Measurements from ENCODE around the gene DIRAS1. TPM values are rescaled to one million over a fixed set of nuclear protein-coding genes. Genes with fewer than 3 reads are reported as not detected.

The DIRAS1 gene
- total and polyA plus RNA-seq, 2 of the 8 experiments (the other 6 are each of a cell fraction or from before 2014, with no cell fraction given), result 20.2 to 22.3 TPM

- no peak for TF ChIP-seq SP4 (IDR thresholded peaks at IDR 0.05; ENCODE audit: low read length)
- TF ChIP-seq GABPA (IDR thresholded peaks at IDR 0.05; ENCODE audit: borderline replicate concordance, insufficient read depth, low read length), result no peak
- TF ChIP-seq, protein P1, sequence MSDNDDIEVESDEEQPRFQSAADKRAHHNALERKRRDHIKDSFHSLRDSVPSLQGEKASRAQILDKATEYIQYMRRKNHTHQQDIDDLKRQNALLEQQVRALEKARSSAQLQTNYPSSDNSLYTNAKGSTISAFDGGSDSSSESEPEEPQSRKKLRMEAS (IDR thresholded peaks at IDR 0.05), result no peak
- no peak for TF ChIP-seq SP1 (IDR thresholded peaks at IDR 0.05; ENCODE audit: low read depth, low read length)
- Histone ChIP-seq H2BK15ac (ENCODE audit: low read length) (no peak overlapping the region), H3K9ac (replicated peaks in 1 of 4; ENCODE audit: extremely low read depth in 1 of 4, low read depth in 3 of 4, low read length in 3 of 4) (no peak overlapping the region), H4K20me1 (replicated peaks in 1 of 2; ENCODE audit: control insufficient read depth in 1 of 2, insufficient read depth in 2 of 2, low read length in 2 of 2) (peaks cover 4 to 27% of the 10 kb centered on the region in 2 experiments), H3K18ac (ENCODE audit: extremely low read depth, low read length) (no peak overlapping the region), H3K79me2 (ENCODE audit: control insufficient read depth in 1 of 2, insufficient read depth in 2 of 2, low read length in 2 of 2) (peaks cover 0 to 2% of the 10 kb centered on the region in 2 experiments; a peak in 1 of 4 replicates), H3K23me2 (ENCODE audit: low read depth, low read length) (0 out of 2 replicates have a peak, but pooled peaks cover 5% of the 10 kb centered on the region), H3K14ac (ENCODE audit: insufficient read length) (no peak overlapping the region), H2BK20ac (ENCODE audit: low read length) (no peak overlapping the region), H3K36me3 (ENCODE audit: control insufficient read depth in 2 of 4, insufficient read depth in 4 of 4, low read length in 3 of 4) (peaks cover 3 to 30% (median 8%) of the 10 kb centered on the region in 4 experiments; a peak in 6 of 8 replicates), H3K4me3 (ENCODE audit: extremely low read depth in 1 of 4, insufficient read depth in 2 of 4, low read depth in 3 of 4, low read length in 4 of 4) (no peak overlapping the region), H2BK5ac (ENCODE audit: low read depth, low read length) (no peak overlapping the region), H3K9me3 (ENCODE audit: insufficient read depth in 2 of 2, low read depth in 1 of 2, low read length in 1 of 2) (no peaks in the 10 kb centered on the region), H3K4me2 (ENCODE audit: insufficient read depth in 1 of 2, low read depth in 2 of 2, low read length in 2 of 2) (no peak overlapping the region), H2AFZ (ENCODE audit: low read length) (no peak overlapping the region), H3K56ac (replicated peaks; ENCODE audit: insufficient read length, low read depth, low read length) (no peak overlapping the region), H3K27ac (ENCODE audit: low read depth, low read length) (no peak overlapping the region), H3K4ac (replicated peaks; ENCODE audit: insufficient read length, low read depth, low read length) (no peak overlapping the region), H3K27me3 (replicated peaks in 1 of 4; ENCODE audit: control insufficient read depth in 3 of 4, extremely low read depth in 1 of 4, insufficient read depth in 3 of 4, low read length in 3 of 4) (no peaks in the 10 kb centered on the region), H3K79me1 (ENCODE audit: low read depth, low read length) (no peaks in the 10 kb centered on the region), H2BK12ac (ENCODE audit: low read depth, low read length) (no peak overlapping the region), H3K4me1 (replicated peaks in 1 of 4; ENCODE audit: control insufficient read depth in 3 of 4, insufficient read depth in 4 of 4, low read length in 3 of 4) (no peaks in the 10 kb centered on the region), H4K8ac (ENCODE audit: extremely low read depth, insufficient read depth, low read length) (no peak overlapping the region; the same call in 1 of the 2 replicates), H2BK120ac (replicated peaks; ENCODE audit: low read depth, low read length) (no peak overlapping the region), H2AK5ac (ENCODE audit: low read depth, low read length) (no peak overlapping the region), H4K91ac (replicated peaks; ENCODE audit: insufficient read length, low read length) (no peak overlapping the region), H4K5ac (ENCODE audit: insufficient read length, low read depth, low read length) (no peak overlapping the region), H3K23ac (ENCODE audit: insufficient read length) (no peak overlapping the region)
- FAIRE-seq (no peak), DNase-seq (ENCODE audit: low read depth in 1 of 2, low spot score in 2 of 2) (no peak)
- ChIA-PET CTCF (ENCODE audit: partially characterized antibody) (interaction anchor here (0.5 to 4.3 kb wide), 3 partner anchors 12 to 152 kb away, joined by 3 to 16 read pairs (median 4); no protein-coding TSS in a partner anchor), POLR2A (ENCODE audit: partially characterized antibody) (interaction anchor here (0.5 to 2.2 kb wide), 4 partner anchors 12 to 108 kb away, joined by 3 to 6 read pairs (median 4); no protein-coding TSS in a partner anchor)
- WGBS, 2 experiments (ENCODE audit: extremely low coverage in 1 of 2, insufficient coverage in 1 of 2, insufficient read length in 1 of 2, insufficient replicate concordance in 2 of 2, low coverage in 1 of 2, low lambda C conversion rate in 2 of 2, missing lambda C conversion rate in 1 of 2), result 98% methylated on average over 12 of the region's 12 CpGs; no CpG with 5 or more reads in 1 of the 2 experiments
Observed at GRCh38 chr19:2735374-2735773, 14.2 kb upstream of the DIRAS1 start.

Data from H1 (cell line).